Endodermal cell (in vitro differentiated cells): ENCODE data around the gene ZNF775. TPM values are rescaled to one million over a fixed set of nuclear protein-coding genes. Genes with fewer than 3 reads are reported as not detected.
A peak's percentile ranks its signal among the peaks of the same experiment; 100 is the strongest.

Experiments
- DNase-seq: peaks from one replicate; pipeline ENCODE4 v3.0.0-alpha.2; 2017
- H3K27ac ChIP-seq: 2 replicates; pipeline ENCODE4 v1.5.1; 2013; ENCODE audit warnings: mild to moderate bottlenecking, low read depth, low read length, moderate library complexity
- H3K27me3 ChIP-seq: 2 replicates; pipeline ENCODE4 v1.6.1; 2013; ENCODE audit warnings: mild to moderate bottlenecking, low read length, moderate library complexity; ENCODE audit not compliant: insufficient read depth, control insufficient read depth, poor library complexity, severe bottlenecking
- H3K36me3 ChIP-seq: 2 replicates; pipeline ENCODE4 v1.7.0; 2013; ENCODE audit warnings: mild to moderate bottlenecking, low read length, moderate library complexity; ENCODE audit not compliant: control insufficient read depth, insufficient read depth
- H3K4me1 ChIP-seq: one replicate; pipeline ENCODE4 v1.7.0; 2013; ENCODE audit warnings: low read length; ENCODE audit not compliant: control insufficient read depth, insufficient read depth
- H3K4me3 ChIP-seq: 2 replicates; pipeline ENCODE4 v1.5.1; 2013; ENCODE audit warnings: mild to moderate bottlenecking, low read length, moderate library complexity
- H3K9ac ChIP-seq: 2 replicates; pipeline ENCODE4 v1.6.1; 2013; ENCODE audit warnings: mild to moderate bottlenecking, low read length, moderate library complexity; ENCODE audit not compliant: poor library complexity, severe bottlenecking; ENCODE audit errors: extremely low read depth
- H3K9me3 ChIP-seq: 2 replicates; pipeline ENCODE4 v1.6.1; 2013; ENCODE audit warnings: mild to moderate bottlenecking, low read length, moderate library complexity; ENCODE audit not compliant: control insufficient read depth
- H3K27ac Mint-ChIP-seq: 2 replicates; pipeline ENCODE4 v1.8.0; 2020; ENCODE audit warnings: mixed read lengths
- H3K27me3 Mint-ChIP-seq: 2 replicates; pipeline ENCODE4 v1.8.0; 2021; ENCODE audit warnings: mild to moderate bottlenecking, mixed read lengths; ENCODE audit not compliant: insufficient read depth
- H3K36me3 Mint-ChIP-seq: 2 replicates; pipeline ENCODE4 v1.8.0; 2020; ENCODE audit warnings: low read depth, mixed read lengths
- H3K4me1 Mint-ChIP-seq: 2 replicates; pipeline ENCODE4 v1.8.0; 2020; ENCODE audit warnings: mixed read lengths
- H3K4me3 Mint-ChIP-seq: 2 replicates; pipeline ENCODE4 v1.8.0; 2020; ENCODE audit warnings: mild to moderate bottlenecking, moderate library complexity, mixed read lengths
- H3K9me3 Mint-ChIP-seq: 2 replicates; pipeline ENCODE4 v1.8.0; 2020; ENCODE audit warnings: mild to moderate bottlenecking, mixed read lengths
- CTCF ChIP-seq: fragments of 200-600 bp; sonication (generic); conservative IDR thresholded peaks from 2 replicates; pipeline ENCODE4 v1.5.0; 2021; ENCODE audit warnings: antibody characterized with exemption, mild to moderate bottlenecking
- WGBS, 2 experiments: methylation state at CpG; one replicate each; pipeline versions ENCODE4 v1.1.5 to v1.1.7; 2013; ENCODE audit warnings: missing lambda C conversion rate in 2 of 2, mixed read lengths in 1 of 2; ENCODE audit not compliant: insufficient coverage in 1 of 2, insufficient read length in 1 of 2; 5-methylcytosine and 5-hydroxymethylcytosine counted together
- total RNA-seq, 2 donors: library from RNA; stranded (reverse); fragmentation: NEBNext Ultra II Directional in 1 of 2; extraction: Animal tissue kit (Norgen Biotek cat#: 25700) in 1 of 2; gene quantifications; 2 replicates in 1 of 2; 3 replicates in 1 of 2; pipeline ENCODE4 v1.2.1, GENCODE V29; 2021

Gene ZNF775
- total RNA-seq, 2 donors from 2014 or later, result 10.0 to 11.3 TPM

- H3K4me3 Mint-ChIP-seq, result no peak overlapping the region
- Histone ChIP-seq H3K36me3 (no peaks in the 10 kb centered on the region), H3K27me3 (peaks cover 11% of the 10 kb centered on the region), H3K9me3 (no peaks in the 10 kb centered on the region), H3K27ac (no peak overlapping the region), H3K4me1 (peaks cover 4% of the 10 kb centered on the region), H3K4me3 (no peak overlapping the region), H3K9ac (no peak overlapping the region)
- peaks cover 30% of the 10 kb centered on the region for H3K4me1 Mint-ChIP-seq
- no peaks in the 10 kb centered on the region for H3K9me3 Mint-ChIP-seq
- TF ChIP-seq CTCF, result no peak
- H3K36me3 Mint-ChIP-seq, result peaks cover 6% of the 10 kb centered on the region
- H3K27ac Mint-ChIP-seq, result no peak overlapping the region
- peaks cover 22% of the 10 kb centered on the region for H3K27me3 Mint-ChIP-seq
- DNase-seq, result no peak
- 94 to 97% methylated on average over 12 to 18 of the region's 18 CpGs for WGBS, 2 experiments
Observed at GRCh38 chr7:150337179-150337578, 42.0 kb upstream of the ZNF775 start.

- Mint-ChIP-seq H3K4me1 (peaks cover 32% of the 10 kb centered on the region), H3K36me3 (peaks cover 6% of the 10 kb centered on the region), H3K27me3 (peaks cover 27% of the 10 kb centered on the region), H3K4me3 (no peak overlapping the region), H3K27ac (peak overlapping the region; percentile 44), H3K9me3 (no peaks in the 10 kb centered on the region)
- Histone ChIP-seq H3K27me3 (peaks cover 16% of the 10 kb centered on the region), H3K27ac (no peak overlapping the region), H3K4me3 (no peak overlapping the region), H3K4me1 (peaks cover 5% of the 10 kb centered on the region), H3K9me3 (no peaks in the 10 kb centered on the region), H3K36me3 (no peaks in the 10 kb centered on the region), H3K9ac (no peak overlapping the region)
- no peak for DNase-seq
- no peak for TF ChIP-seq CTCF
- WGBS, 2 experiments, result 91 to 96% methylated on average over 4 to 6 of the region's 6 CpGs
Observed at GRCh38 chr7:150337659-150338081, 41.5 kb upstream of the ZNF775 start.

- Histone ChIP-seq H3K4me3 (no peak overlapping the region), H3K4me1 (peaks cover 5% of the 10 kb centered on the region), H3K27ac (peak overlapping the region; percentile 24), H3K9ac (no peak overlapping the region), H3K27me3 (peaks cover 22% of the 10 kb centered on the region), H3K9me3 (no peaks in the 10 kb centered on the region), H3K36me3 (no peaks in the 10 kb centered on the region)
- peaks cover 34% of the 10 kb centered on the region for H3K27me3 Mint-ChIP-seq
- peaks cover 32% of the 10 kb centered on the region for H3K4me1 Mint-ChIP-seq
- H3K36me3 Mint-ChIP-seq, result peaks cover 6% of the 10 kb centered on the region
- DNase-seq, result no peak
- 90 to 93% methylated on average over 8 to 11 of the region's 11 CpGs for WGBS, 2 experiments
- H3K9me3 Mint-ChIP-seq, result peaks cover under 1% of the 10 kb centered on the region
- TF ChIP-seq CTCF, result no peak
- no peak overlapping the region for H3K27ac Mint-ChIP-seq
- H3K4me3 Mint-ChIP-seq, result no peak overlapping the region
Observed at GRCh38 chr7:150338166-150338829, 40.8 kb upstream of the ZNF775 start.
